Globus pallidus (tissue), 1 donor: ENCODE results near the gene PUM2.
"Not testable (repeated sequence)": the region's sequence is repeated elsewhere in the genome, so short reads cannot be mapped to it uniquely, and the experiment has no call there.

Experiments used
- DNase-seq: peaks from one replicate; pipeline ENCODE4 v3.0.0-alpha.2; 2015; ENCODE audit warnings: low spot score

Gene PUM2

GRCh38 chr2:20368706-20369105, 18.1 kb upstream of the PUM2 start:
- no peak for DNase-seq

DNA sequence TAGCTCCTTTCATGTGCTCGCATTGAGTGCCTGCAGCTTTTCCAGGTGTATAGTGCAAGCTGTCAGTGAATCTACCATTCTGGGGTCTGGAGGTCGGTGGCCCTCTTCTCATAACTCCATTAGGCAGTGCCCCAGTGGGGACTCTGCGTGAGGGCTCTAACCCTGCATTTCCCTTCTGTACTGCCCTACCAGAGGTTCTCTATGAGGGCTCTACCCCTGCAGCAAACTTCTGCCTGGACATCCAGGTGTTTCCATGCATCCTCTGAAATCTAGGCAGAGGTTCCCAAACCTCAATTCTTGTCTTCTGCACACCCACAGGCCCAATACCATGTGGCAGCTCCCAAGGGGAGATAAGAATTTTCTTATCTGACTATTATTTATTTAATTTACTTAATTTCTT, 17.3 kb upstream of the PUM2 start:
- not testable (repeated sequence) for DNase-seq

GRCh38 chr2:20366672-20367116, 16.1 kb upstream of the PUM2 start:
- no peak for DNase-seq

- no peak for DNase-seq
Observed at GRCh38 chr2:20365249-20365817, 14.7 kb upstream of the PUM2 start.

DNA sequence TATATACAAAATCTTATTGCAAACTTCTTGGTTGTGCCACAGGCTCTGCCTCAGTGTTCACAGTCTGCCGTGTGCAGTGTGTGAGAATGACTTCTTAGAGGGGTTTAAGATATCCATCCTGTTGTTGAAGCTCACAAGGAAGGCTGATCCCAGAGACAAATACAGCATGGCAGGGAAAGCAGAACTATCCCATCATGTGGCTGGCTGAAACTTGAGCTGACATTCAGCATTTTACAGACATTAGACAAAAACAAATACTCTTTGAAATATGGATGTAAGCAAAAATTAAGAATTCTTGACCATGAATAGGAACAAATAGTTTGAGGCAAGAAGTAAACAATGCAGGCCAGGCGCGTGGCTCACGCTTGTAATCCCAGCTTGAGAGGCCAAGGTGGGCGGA, 12.9 kb upstream of the PUM2 start:
- no peak for DNase-seq

DNA sequence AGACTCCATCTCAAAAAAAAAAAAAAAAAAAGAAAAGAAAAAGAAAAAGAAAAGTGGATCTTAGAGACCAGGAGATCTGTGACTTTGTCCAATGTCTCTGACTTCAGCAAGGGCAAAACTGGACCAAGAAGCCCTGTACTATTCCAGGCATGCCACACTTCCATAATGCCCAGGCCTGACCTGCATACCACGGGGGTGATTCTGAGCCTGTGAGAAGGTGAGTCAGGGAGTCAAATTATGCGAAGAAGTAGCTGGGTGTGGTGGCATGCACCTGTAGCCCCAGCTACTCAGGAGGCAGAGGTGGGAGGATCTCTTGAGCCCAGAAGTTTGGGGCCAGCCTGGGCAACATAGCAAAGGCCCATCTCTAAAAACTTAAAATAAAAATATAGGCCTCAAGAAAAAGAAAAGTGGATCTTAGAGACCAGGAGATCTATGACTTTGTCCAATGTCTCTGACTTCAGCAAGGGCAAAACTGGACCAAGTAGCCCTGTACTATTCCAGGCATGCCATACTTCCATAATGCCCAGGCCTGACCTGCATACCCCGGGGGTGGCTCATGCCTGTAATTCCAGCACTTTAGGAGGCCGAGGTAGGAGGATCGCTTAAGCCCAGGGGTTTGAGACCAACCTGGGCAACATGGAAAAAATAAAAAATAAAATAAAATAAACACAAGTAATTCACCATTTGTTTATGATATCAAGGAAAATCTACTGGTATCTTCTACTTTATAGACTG, 12.2 kb upstream of the PUM2 start:
- no peak for DNase-seq

DNA sequence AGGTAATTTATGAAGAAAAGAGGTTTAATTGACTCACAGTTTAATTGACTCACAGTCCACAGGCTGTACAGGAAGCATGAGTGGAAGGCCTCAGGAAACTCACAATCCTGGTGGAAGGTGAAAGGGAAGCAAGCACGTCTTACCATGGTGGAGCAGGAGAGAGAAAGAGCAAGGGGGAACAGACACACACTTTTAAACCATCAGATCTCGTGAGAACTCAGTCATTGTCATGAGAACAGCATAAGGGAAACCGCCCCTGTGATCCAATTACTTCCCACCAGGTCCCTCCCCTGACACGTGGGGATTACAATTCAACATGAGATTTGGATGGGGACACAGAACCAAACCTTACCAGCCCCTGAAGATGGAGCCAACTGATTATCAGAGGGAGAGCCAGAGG, 11.2 kb upstream of the PUM2 start:
- no peak for DNase-seq

DNA sequence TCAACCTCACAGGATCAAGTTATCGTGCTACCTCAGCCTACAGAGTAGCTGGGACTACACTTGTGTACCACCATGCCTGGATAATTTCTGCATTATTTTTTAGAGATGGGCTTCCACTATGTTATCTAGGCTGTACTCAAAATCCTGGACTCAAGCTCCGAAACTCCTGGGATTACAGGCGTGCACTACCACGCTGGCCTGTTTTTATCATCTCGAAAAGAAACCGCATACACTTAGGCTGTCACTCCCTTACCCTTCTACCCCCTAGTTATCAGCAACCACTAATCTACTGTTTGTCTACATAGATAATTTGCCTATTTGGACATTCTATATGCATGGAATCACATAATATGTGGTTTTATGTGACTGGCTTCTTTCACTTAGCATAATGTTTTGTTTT, 8.5 kb upstream of the PUM2 start:
- DNase-seq, result no peak

DNA sequence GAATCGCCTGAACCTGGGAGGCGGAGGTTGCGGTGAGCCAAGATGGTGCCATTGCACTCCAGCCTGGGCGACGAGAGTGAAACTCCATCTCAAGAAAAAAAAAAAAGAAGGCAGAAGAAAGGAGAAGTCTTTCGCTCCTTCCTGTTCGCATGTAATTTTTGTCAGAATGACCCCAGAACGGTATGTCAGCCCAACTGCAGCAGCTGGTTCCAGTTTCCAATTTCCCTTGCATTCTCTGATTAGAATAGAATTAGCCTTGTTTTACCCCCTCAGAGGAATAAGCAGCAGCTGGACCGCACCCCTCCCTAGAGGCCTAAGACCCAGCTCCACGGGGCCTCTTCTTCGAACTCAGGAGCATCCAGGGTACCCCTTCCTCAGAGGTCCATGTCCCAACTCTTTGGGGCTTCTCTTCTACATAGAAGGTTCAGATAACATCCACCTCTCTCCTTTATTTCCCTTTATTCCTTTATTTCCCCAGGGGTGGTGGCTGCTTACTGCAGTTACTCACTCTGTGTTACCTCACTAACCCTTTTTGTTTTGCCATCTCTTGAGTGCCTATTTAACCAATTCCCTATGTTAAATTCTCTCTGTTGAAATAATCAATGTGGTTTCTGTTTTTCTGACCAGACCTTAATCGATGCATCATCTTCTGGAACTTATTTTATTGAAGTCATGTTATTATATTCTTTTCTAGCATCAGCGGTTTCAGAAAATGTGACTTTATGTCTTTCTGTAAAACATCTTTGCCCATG, 7.2 kb upstream of the PUM2 start:
- DNase-seq, result no peak

GRCh38 chr2:20356042-20356441, 5.4 kb upstream of the PUM2 start:
- DNase-seq, result no peak

DNA sequence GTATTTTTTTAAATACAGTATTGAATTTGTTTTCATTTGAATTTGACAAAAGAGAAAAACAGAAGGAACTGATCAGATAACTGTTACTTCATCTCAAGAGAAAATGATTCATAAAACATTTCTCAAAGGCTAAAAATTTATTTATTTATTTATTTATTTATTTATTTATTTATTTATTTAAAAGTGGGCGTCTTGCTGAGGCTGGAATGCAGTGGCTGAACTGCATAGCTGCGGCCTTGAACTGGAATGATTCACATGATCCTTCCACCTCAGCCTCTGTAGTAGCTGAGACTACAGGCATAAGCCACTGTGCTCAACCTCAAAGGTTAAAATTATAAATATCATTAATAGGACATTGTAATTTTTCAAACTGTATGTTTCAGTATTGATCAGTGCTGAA, 4.5 kb upstream of the PUM2 start:
- no peak for DNase-seq

- no peak for DNase-seq
Observed at GRCh38 chr2:20353241-20353992, 2.8 kb upstream of the PUM2 start.

DNA sequence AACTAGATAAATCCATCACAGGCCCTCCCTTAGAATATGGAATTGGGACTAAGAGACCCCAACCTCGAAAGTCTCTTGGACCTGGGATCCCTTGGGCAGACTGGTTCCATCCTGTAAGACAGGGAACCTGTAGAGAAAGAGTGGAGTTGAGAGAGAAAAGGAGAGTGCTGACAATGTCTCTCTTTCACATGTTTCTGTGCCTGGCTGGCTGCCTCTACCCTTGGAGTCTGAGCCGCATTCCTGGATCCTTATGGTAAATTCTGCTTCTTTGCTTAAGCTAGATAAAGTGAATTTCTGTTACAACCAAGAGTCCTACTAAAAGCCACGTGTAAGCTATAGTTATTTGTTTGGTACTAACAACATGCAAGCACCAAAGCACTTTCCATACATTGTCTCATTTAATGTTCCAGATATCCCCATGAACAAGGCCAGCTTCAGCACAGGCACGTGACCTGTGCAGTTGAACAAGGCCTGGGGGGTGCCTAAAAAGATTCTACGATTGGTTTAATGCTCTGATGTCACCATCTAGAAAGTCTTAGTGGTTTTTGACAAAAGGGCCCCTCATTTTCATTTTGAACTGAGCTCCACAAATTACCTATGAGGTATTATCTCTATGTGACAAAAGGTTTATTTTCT, 2.1 kb upstream of the PUM2 start:
- no peak for DNase-seq

- peak; percentile 5 for DNase-seq
Observed at GRCh38 chr2:20352230-20352578, 1.6 kb upstream of the PUM2 start.

DNA sequence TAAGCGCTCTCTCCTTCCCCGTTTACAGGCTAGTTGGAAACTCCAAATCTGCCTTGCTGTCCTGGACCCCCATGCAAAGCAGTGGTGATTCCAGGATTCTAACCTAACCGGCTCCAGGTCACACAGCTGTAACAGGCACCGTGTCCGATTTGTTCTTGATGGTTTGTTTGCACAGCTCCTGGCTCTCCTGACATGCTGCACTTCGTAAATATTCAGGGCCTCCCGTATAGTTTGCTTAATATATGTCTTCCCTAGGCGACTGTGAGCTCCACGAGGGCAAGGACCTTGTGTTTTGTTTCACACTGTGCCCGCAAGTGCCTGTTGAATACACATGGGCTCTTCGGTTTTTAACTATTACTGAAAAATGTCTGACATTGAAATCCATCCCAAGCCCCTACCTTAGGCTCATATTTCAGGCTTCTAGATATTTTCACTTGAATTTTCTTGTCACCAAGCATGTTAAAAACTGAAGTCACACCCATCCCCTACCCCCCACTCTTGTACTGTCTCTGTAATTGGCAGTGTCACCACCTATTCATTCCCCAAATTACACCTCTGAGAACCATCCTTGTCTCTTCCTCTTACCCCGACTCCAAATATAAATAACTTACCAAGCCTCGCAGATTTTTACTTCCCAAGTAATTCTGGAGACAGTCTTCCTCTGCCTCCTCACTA, 1.0 kb upstream of the PUM2 start:
- DNase-seq, result peak; percentile 4

- peak; percentile 61 for DNase-seq
Observed at GRCh38 chr2:20350041-20350712, 467 bp downstream of the PUM2 start.

GRCh38 chr2:20349513-20349921, 1.1 kb downstream of the PUM2 start:
- peak; percentile 20 for DNase-seq

DNA sequence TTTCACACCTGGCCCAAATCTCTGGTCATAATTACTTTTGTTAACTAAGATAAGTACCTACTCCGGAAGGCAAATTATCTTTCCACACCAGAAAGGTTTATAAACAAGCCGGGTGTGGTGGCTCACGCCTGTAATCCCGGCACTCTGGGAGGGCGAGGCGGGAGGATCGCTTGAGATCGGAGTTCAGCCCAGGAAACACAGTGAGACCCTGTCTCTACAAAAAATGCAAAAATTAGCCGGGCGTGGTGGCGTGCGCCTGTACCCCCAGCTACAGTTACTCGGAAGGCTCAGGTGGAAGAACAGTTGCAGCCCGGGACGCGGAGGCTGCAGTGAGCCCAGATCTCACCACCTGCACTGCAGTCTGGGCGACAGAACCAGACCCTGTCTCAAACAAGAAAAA, 2.1 kb downstream of the PUM2 start:
- no peak for DNase-seq

DNA sequence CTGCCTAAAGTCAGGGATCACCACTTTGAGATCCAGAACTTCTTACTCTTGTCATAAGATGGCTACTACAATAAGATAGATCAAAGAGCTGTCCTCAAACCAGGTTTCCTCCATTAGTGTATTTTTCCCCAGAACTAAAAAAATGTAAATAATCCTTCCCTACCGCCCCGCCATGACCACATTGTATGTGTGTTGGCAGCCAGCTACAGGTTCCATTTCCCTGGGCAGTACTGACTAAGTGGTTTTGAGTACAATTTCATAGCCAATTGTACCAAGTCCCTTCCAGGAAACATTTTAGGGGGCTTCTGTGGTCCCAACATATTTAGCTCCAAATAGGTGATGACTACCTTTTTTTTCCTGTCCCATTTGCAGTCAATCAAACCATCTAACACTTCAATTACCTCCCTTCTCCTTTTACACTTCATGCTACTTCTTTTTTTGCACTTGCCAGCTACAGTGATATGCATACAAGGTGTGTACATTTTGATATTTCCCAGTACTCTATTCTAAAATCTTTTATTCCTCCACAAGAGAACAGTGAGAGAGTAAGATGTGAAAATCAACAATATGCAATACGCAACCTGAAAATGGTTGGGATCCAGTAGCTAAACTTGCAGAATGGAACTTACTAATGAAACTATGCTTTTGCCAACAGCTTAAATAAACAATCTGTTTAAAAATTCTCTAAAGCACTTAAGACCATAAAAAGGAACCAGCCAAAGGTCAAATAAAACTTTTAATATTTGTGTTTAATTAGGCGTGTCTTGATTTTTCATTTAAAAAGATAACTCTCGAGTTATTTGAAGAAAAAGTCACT, 3.9 kb downstream of the PUM2 start:
- DNase-seq, result no peak

GRCh38 chr2:20343128-20343527, 7.5 kb downstream of the PUM2 start:
- no peak for DNase-seq
